GM12891 (cell line): Measurements from ENCODE around the gene AQP5.

Source experiments
- PAX5 ChIP-seq: IDR thresholded peaks from 2 replicates; pipeline ENCODE4 v1.6.1; 2011; ENCODE audit warnings: low read length, moderate library complexity, mild to moderate bottlenecking; ENCODE audit not compliant: insufficient read depth, severe bottlenecking
- POLR2A ChIP-seq: IDR thresholded peaks from 2 replicates; pipeline ENCODE4 v1.6.1; 2011; ENCODE audit warnings: low read depth, low read length, control low read depth
- POLR2AphosphoS5 ChIP-seq: IDR thresholded peaks from 2 replicates; pipeline ENCODE4 v1.6.1; 2011; ENCODE audit warnings: low read depth, low read length, control low read depth

DNA sequence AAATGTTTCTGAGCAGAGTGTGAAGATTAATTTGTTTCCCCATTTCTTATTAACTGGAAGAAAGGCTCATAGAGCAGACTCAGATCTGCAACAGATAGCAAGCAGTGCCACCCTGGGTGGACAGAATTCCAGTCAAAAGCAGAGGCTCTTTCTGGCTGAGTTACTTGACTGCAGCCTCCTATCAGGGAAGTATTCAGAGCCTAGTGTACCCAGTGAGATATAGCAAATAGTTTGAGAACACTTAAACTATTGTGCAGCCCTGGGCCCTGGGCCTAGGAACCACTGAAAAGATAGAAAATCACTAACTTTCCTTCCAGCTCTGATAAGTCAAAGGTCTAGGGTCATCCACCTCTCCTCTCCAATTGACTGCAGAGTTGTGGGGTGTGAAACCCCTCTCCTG lies 22.4 kb upstream of the AQP5 start:
- TF ChIP-seq POLR2A = no peak
- TF ChIP-seq POLR2AphosphoS5 = no peak
- no peak for TF ChIP-seq PAX5
